Fibroblast of villous mesenchyme (primary cell): Measurements from ENCODE around the gene DCLRE1C. TPM values are rescaled to one million over a fixed set of nuclear protein-coding genes. Genes with fewer than 3 reads are reported as not detected.
"Not testable (repeated sequence)": the region's sequence is repeated elsewhere in the genome, so short reads cannot be mapped to it uniquely, and the experiment has no call there.

Experiments used
- DNase-seq: peaks from one replicate; pipeline ENCODE4 v3.0.0-alpha.2; 2010; ENCODE audit warnings: low read depth
- H3K4me3 ChIP-seq: 2 replicates; pipeline ENCODE4 v1.5.1; 2011; ENCODE audit warnings: low read depth, mild to moderate bottlenecking, low read length
- CTCF ChIP-seq: IDR thresholded peaks from 2 replicates; pipeline ENCODE4 v1.5.1; 2012; ENCODE audit warnings: low read depth, mild to moderate bottlenecking, low read length; ENCODE audit not compliant: insufficient read depth
- total RNA-seq: library from RNA; depleted of rRNA; stranded (reverse); fragments of >200 nt; gene quantifications from 2 replicates; pipeline ENCODE4 v1.2.3, GENCODE V29; 2012

Gene DCLRE1C
- total RNA-seq, 1 donor, result 9.5 TPM

- DNase-seq, result no peak
- TF ChIP-seq CTCF, result peak; percentile 24
- H3K4me3 ChIP-seq, result no peak overlapping the region
These were observed 21.9 kb upstream of the DCLRE1C start for GRCh38 chr10:14975672-14976273.

- not testable (repeated sequence) for DNase-seq, H3K4me3 ChIP-seq
These were observed 20.5 kb upstream of the DCLRE1C start for GRCh38 chr10:14974153-14974998.

GRCh38 chr10:14971867-14972448 is 18.1 kb upstream of the DCLRE1C start:
- no peak overlapping the region for H3K4me3 ChIP-seq
- peak; percentile 34 for DNase-seq
- TF ChIP-seq CTCF, result peak; percentile 70

- no peak for DNase-seq
- H3K4me3 ChIP-seq, result no peak overlapping the region
These were observed 14.0 kb upstream of the DCLRE1C start for GRCh38 chr10:14967897-14968296.

GRCh38 chr10:14959221-14960057 is 5.5 kb upstream of the DCLRE1C start, which contains the start of gene MEIG1:
Gene MEIG1, plus strand, starts transcription at chr10:14959388. Its CDS starts 7,081 bp downstream, at chr10:14966469.
- TF ChIP-seq CTCF, result no peak
- DNase-seq, result peak; percentile 95
- peak within 1 kb of the TSS; percentile 82 for H3K4me3 ChIP-seq

More at GRCh38 chr10:14967897-14968296, 14.0 kb upstream of the DCLRE1C start:
- no peak for TF ChIP-seq CTCF

GRCh38 chr10:14958872-14959220 is 5.0 kb upstream of the DCLRE1C start:
- peak overlapping the region; percentile 82 for H3K4me3 ChIP-seq
- TF ChIP-seq CTCF, result no peak
- no peak for DNase-seq

- no peak for DNase-seq
- H3K4me3 ChIP-seq, result no peak overlapping the region
- TF ChIP-seq CTCF, result no peak
These were observed 1.0 kb upstream of the DCLRE1C start for GRCh38 chr10:14954934-14955333.
